Measurements from ENCODE around the gene ITGAE. TPM values are rescaled to one million over a fixed set of nuclear protein-coding genes. Genes with fewer than 3 reads are reported as not detected.

Gene ITGAE
- total RNA-seq, 4 donors from 2014 or later = 8.3 to 13.9 (median 9.6) TPM

DNA sequence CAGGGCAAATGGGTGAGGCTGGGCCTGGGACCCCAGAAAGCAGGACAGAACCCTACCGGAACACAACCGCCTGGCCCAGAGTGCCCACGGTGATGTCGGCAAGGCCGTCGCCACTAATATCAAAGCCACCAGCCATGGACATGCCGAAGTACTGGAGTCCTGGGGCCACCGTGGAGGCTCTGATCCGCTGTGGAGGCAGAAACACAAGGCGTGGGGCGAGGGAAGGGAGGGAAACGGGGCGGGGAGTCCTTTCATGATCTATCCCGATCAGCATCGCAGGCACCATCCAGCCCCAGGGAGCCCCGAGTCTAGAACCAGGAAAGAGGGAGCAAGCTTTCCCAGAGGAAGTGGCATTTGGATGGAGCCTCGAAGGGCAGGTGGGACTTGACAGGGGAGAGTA, 50.7 kb downstream of the ITGAE start:
- intact Hi-C loops (cut with DNase I; ENCODE audit: low total_unique reads) = no loop called here
- no peak overlapping the region for H3K4me3 ChIP-seq (ENCODE audit: low read depth, poor library complexity, severe bottlenecking)
- DNase-seq (ENCODE audit: low spot score in 2 of 2) = no peak
- no peak for TF ChIP-seq POLR2A (IDR thresholded peaks at IDR 0.05)
- TF ChIP-seq, protein P1, sequence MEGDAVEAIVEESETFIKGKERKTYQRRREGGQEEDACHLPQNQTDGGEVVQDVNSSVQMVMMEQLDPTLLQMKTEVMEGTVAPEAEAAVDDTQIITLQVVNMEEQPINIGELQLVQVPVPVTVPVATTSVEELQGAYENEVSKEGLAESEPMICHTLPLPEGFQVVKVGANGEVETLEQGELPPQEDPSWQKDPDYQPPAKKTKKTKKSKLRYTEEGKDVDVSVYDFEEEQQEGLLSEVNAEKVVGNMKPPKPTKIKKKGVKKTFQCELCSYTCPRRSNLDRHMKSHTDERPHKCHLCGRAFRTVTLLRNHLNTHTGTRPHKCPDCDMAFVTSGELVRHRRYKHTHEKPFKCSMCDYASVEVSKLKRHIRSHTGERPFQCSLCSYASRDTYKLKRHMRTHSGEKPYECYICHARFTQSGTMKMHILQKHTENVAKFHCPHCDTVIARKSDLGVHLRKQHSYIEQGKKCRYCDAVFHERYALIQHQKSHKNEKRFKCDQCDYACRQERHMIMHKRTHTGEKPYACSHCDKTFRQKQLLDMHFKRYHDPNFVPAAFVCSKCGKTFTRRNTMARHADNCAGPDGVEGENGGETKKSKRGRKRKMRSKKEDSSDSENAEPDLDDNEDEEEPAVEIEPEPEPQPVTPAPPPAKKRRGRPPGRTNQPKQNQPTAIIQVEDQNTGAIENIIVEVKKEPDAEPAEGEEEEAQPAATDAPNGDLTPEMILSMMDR (IDR thresholded peaks at IDR 0.05) = no peak
- 86 to 89% methylated on average over 17 of the region's 17 CpGs for WGBS, 2 donors

DNA sequence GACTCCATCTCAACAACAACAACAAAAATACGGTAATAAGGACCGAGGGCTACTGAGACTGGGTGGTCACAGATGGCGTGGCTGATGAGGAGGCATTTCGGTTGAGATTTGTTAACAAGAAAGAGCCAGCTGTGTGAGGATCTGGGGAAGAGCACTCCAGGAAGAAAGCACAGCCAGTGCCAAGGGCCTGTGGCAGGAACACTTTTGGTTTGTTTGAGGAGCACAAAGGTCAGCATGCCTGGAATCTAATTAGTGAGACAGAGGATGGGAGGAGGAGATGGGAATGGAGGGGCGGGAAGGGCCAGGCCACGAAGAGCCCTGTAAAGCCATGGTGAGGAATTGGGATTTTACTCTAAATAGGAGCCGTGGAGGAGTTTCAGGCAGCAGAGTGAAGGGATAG, 52.4 kb downstream of the ITGAE start:
- 88 to 94% methylated on average over 7 of the region's 7 CpGs for WGBS, 2 donors
- DNase-seq (ENCODE audit: low spot score in 2 of 2) = no peak
- intact Hi-C loops (cut with DNase I; ENCODE audit: low total_unique reads) = no loop called here
- TF ChIP-seq, protein P1 (IDR thresholded peaks at IDR 0.05) = no peak
- TF ChIP-seq POLR2A (IDR thresholded peaks at IDR 0.05) = no peak
- H3K4me3 ChIP-seq (ENCODE audit: low read depth, poor library complexity, severe bottlenecking) = no peak overlapping the region

DNA sequence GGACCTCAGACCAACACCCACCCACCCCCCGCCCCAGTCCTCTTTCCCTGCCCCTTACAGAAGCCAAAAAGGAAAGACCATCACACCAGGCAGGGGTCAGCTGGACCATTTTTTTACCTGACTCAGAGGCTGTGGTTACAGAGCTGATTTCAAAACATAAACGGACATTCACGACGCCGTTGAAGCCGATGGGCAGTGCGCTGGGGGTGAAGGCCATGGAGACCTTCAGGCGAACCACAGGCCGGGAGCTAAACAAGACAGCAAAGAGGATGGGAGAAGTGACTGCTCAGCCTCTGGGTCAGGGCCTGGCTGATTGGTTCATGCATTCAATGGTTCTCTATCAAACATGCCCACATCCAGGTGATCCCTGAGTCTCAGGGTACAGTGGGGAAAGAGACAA, 53.2 kb downstream of the ITGAE start:
- DNase-seq (ENCODE audit: low spot score in 2 of 2) = no peak
- H3K4me3 ChIP-seq (ENCODE audit: low read depth, poor library complexity, severe bottlenecking) = no peak overlapping the region
- 91 to 94% methylated on average over 9 of the region's 9 CpGs for WGBS, 2 donors
- intact Hi-C loops (cut with DNase I; ENCODE audit: low total_unique reads) = no loop called here
- TF ChIP-seq, protein P1 (IDR thresholded peaks at IDR 0.05) = no peak
- no peak for TF ChIP-seq POLR2A (IDR thresholded peaks at IDR 0.05)

DNA sequence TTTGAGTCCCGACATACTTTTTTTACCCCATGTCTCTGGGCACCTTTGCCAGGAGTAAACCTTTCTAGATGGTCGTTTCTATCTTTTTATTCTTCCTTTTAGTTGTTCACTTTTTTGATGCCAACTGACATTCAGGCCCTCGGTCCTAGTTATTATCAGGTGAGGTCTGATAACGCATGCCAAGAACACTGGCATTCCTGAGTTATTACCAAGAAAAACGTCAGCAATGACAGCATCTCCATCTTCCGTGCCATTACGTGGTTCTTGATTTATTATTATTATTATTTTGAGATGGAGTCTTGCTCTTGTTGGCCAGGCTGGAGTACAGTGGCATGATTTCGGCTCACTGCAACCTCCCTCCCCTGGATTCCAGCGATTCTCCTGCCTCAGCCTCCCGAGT, 55.9 kb downstream of the ITGAE start:
- TF ChIP-seq POLR2A (IDR thresholded peaks at IDR 0.05) = no peak
- H3K4me3 ChIP-seq (ENCODE audit: low read depth, poor library complexity, severe bottlenecking) = no peak overlapping the region
- intact Hi-C loops (cut with DNase I; ENCODE audit: low total_unique reads) = no loop called here
- 72 to 76% methylated on average over 10 of the region's 10 CpGs for WGBS, 2 donors
- no peak for DNase-seq (ENCODE audit: low spot score in 2 of 2)

DNA sequence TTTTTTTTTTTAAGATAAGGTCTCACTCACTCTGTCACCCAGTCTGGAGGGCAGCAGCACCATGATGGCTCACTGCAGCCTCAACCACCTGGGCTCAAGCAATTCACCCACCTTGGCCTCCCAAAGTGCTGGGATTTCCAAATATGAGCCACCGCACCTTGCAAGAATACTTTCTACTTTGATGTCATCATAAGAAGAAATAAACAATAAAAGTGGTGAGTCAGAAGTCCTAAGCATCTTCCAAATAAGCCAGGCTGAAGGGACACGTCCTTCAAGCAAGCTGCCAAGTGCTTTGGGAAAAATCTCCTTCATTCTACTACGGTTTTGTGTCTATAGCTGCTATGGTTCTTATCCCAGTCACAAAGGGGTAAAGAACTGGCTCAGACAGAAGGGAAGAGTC, 57.0 kb downstream of the ITGAE start:
- TF ChIP-seq, protein P1 (IDR thresholded peaks at IDR 0.05) = no peak
- no peak for TF ChIP-seq POLR2A (IDR thresholded peaks at IDR 0.05)
- H3K4me3 ChIP-seq (ENCODE audit: low read depth, poor library complexity, severe bottlenecking) = no peak overlapping the region
- WGBS, 2 donors = 50 to 61% methylated on average over 3 of the region's 3 CpGs
- DNase-seq (ENCODE audit: low spot score in 2 of 2) = no peak
- intact Hi-C loops (cut with DNase I; ENCODE audit: low total_unique reads) = no loop called here

DNA sequence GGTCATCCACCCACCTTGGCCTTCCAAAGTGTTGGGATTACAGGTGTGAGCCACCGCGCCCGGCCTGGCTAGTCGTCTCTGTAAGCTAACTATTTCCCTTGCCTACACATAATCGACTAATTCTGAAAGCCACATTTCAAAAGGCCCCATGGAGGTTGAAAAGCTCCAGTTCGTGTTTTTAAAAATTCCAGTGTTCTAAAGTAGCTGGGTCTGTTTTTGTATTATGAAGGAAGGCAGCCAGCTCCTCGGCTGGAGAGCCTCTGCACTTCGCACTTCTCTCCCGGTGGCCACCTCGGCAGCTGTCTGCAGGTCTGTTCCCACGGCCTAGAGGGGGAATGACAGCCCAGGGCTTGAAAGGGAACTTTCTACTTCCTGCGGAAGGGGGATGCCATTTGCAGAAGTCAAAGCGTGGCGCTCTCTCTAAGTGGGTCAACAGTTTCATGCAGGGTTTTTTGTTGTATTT, 60.3 kb downstream of the ITGAE start:
- intact Hi-C loops (cut with DNase I; ENCODE audit: low total_unique reads) = no loop called here
- TF ChIP-seq POLR2A (IDR thresholded peaks at IDR 0.05) = no peak
- TF ChIP-seq, protein P1 (IDR thresholded peaks at IDR 0.05) = no peak
- no peak for DNase-seq (ENCODE audit: low spot score in 2 of 2)
- no peak overlapping the region for H3K4me3 ChIP-seq (ENCODE audit: low read depth, poor library complexity, severe bottlenecking)
- 75 to 89% methylated on average over 14 of the region's 14 CpGs for WGBS, 2 donors

Measured in lower leg skin (tissue), 4 donors.